GM19193 (cell line): ENCODE results near the gene BNIP1.

Source experiments
- POLR2A ChIP-seq: IDR thresholded peaks from 4 replicates; pipeline ENCODE4 v1.6.1; 2011; ENCODE audit not compliant: insufficient read depth, insufficient read length; ENCODE audit errors: extremely low read depth

The BNIP1 gene

DNA sequence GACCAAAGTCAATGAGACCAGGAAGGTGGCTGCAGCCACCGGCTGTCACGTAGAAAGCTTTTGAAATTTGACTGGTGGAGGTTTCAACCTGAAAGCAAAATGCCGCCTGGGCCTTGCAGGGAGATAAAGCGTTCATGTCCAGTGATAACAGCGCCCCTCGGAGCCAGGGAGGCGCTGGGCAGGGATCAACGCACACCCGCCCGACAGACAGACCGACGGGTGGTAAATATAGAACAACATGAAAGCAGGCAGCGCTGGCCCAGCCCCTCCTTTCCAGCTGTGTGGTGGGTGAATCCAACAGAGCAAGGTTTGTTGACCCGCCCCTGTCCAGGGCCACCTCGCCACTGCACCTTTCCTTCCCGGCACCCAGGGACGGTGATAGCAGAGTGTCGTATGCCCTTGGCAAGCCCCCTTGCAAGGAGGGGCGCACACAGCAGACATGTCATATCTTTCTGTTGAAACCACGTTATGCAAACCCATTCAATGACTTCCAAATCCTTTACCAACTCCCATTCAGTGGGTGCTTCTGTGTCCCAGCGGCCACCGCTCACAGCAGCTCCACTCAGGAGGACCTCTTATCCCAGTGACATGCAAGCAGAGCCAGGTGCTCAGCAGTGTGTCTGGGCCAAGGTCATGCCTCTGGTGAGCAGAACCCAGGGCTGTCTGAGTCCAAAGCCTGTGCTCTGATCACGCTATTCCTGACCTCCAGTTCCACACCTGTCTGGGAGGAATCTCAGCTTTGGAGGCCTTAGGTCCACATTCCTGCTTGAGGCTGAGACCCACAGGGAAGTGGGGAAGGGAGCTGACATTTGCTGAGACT is 52.0 kb downstream of the BNIP1 start:
- no peak for TF ChIP-seq POLR2A

GRCh38 chr5:173197375-173197891 is 53.1 kb downstream of the BNIP1 start:
- no peak for TF ChIP-seq POLR2A

GRCh38 chr5:173198049-173198448 is 53.7 kb downstream of the BNIP1 start:
- no peak for TF ChIP-seq POLR2A

DNA sequence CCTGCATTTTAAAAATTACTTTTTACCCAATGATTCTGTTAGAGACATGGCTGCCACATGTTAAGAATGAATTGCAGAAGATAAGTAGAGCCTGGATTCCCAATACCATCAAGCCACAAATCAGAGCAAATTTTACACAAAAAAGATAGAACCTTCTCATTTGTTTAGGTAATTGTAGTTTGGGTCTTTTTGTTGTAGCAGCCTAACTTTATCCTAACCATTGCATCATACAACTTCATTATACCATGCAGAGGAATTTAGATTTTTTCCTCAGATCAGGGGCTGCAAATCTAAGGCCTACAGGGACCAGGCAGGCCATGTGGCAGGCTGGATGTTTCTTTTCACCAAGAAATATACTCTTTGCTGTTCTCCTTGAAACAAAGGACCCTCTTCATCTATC is 56.0 kb downstream of the BNIP1 start:
- no peak for TF ChIP-seq POLR2A

DNA sequence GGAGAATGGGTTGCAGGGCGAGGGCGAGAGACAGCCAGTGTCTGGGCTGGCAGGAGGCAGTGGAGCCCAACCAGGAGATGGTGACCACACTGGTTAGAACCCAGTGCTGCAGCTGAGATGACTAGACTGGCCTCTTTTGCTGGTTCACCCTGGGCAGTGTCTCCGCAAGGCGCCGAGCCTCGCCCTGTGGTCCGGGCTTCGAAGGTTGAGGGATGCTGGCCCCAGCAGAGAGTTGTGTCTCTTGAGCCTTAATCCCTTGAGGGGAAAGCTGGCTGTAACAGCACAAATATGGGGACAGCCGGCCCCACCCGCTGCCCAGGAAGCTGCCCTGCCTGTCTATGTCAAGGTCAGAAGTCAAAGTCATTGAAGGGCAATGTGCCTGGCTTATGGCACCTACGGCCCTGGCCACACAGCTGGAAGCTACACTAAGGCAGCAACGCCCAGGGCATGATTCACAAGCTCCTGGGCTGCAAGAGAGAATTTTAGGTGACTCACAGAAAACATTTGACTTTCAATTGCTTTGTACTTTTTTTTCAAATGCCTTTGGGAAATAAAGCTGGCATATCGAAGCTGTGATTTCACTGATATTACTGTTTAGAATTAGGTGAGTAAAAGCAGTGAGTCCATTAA is 57.4 kb downstream of the BNIP1 start:
- no peak for TF ChIP-seq POLR2A

DNA sequence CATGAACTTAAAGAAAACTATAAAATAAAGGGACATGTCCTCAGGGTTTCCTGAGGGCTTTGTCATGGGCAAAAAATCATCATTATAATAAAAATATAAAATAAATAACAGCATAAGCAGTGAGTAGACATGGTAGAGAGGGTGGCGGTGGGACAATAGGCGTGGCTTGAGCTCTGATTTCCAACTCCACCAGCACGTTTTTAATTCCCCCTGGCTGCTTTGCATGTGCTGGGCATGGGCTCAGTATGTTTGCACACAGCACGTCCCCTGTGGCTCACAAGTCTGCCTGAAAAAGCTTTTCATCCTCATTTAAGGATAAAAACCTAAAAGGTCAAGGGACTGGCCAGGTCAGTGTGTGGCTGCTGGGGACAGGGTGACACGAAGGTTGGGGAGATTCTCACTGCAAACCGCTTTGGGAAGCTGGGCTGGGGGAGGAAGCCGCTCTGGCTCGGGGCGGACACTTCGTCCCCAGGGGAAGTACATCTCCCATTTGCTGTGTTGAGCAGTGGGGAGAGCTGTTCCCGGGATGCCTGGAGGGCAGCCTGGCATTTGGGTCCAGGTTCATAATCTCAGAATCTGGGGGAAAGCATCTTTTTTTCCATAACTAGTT is 58.0 kb downstream of the BNIP1 start:
- TF ChIP-seq POLR2A: no peak

GRCh38 chr5:173204185-173204979 is 60.1 kb downstream of the BNIP1 start:
- no peak for TF ChIP-seq POLR2A

DNA sequence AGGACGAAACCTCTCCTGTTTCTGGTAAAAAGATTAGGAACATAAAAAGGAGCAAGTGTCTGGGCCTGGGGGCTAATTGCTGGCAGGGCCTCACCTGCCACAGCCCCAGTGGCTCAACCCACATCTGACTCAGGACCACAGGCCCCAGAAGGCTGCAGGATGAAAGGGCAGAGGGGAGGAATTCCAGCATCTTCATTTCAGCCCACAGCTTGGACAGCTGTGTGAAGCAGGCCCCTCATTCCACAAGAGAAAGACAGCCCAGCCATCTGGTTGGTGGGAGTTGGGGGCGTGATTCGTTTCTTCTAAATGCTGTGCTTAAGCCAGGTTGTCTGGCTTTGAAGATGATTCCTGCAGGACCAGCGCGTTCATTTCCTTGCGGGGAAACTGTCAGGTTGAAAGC is 61.6 kb downstream of the BNIP1 start:
- TF ChIP-seq POLR2A: no peak

GRCh38 chr5:173208296-173208695 is 64.0 kb downstream of the BNIP1 start:
- no peak for TF ChIP-seq POLR2A

GRCh38 chr5:173210877-173211276 is 66.5 kb downstream of the BNIP1 start:
- no peak for TF ChIP-seq POLR2A

GRCh38 chr5:173211284-173211683 is 67.0 kb downstream of the BNIP1 start:
- no peak for TF ChIP-seq POLR2A

- no peak for TF ChIP-seq POLR2A
Observed at GRCh38 chr5:173213236-173213933, 69.1 kb downstream of the BNIP1 start.
